ENCODE results near the gene STK11IP. TPM values are rescaled to one million over a fixed set of nuclear protein-coding genes. Genes with fewer than 3 reads are reported as not detected.

STK11IP gene
- total RNA-seq, 2 donors from 2014 or later, result 18.3 to 60.3 TPM

- H3K9me3 ChIP-seq, result no peaks in the 10 kb centered on the region
- no peak overlapping the region for H3K4me3 ChIP-seq
- intact Hi-C loops (cut with DNase I), result loop anchor here (1.0 to 5.0 kb wide), 2 partner anchors 45 to 100 kb away; no protein-coding TSS in a partner anchor
- WGBS, result 12% methylated on average over 20 of the region's 24 CpGs
- TF ChIP-seq, protein P1, sequence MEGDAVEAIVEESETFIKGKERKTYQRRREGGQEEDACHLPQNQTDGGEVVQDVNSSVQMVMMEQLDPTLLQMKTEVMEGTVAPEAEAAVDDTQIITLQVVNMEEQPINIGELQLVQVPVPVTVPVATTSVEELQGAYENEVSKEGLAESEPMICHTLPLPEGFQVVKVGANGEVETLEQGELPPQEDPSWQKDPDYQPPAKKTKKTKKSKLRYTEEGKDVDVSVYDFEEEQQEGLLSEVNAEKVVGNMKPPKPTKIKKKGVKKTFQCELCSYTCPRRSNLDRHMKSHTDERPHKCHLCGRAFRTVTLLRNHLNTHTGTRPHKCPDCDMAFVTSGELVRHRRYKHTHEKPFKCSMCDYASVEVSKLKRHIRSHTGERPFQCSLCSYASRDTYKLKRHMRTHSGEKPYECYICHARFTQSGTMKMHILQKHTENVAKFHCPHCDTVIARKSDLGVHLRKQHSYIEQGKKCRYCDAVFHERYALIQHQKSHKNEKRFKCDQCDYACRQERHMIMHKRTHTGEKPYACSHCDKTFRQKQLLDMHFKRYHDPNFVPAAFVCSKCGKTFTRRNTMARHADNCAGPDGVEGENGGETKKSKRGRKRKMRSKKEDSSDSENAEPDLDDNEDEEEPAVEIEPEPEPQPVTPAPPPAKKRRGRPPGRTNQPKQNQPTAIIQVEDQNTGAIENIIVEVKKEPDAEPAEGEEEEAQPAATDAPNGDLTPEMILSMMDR (IDR thresholded peaks at IDR 0.05), result peak; percentile 90 to 100 (median 96)
- peak; percentile 88 for TF ChIP-seq POLR2AphosphoS5 (IDR thresholded peaks at IDR 0.05)
- TF ChIP-seq POLR2A (IDR thresholded peaks at IDR 0.05), result no peak
- peak; percentile 96 for DNase-seq (ENCODE audit: low spot score)
- no peak overlapping the region for H3K27ac ChIP-seq
- no peaks in the 10 kb centered on the region for H3K36me3 ChIP-seq
- no peaks in the 10 kb centered on the region for H3K27me3 ChIP-seq (replicated peaks; ENCODE audit: insufficient read depth)
- peaks cover 4% of the 10 kb centered on the region for H3K4me1 ChIP-seq (replicated peaks)
These were observed 44.9 kb downstream of the STK11IP start for GRCh38 chr2:219642465-219643083.

- H3K27ac ChIP-seq, result no peak overlapping the region
- H3K4me1 ChIP-seq (replicated peaks), result peaks cover 4% of the 10 kb centered on the region
- intact Hi-C loops (cut with DNase I), result loop anchor here (5.0 kb wide), 1 partner anchor 44 kb away; no protein-coding TSS in a partner anchor
- no peaks in the 10 kb centered on the region for H3K9me3 ChIP-seq
- H3K36me3 ChIP-seq, result no peaks in the 10 kb centered on the region
- no peak for DNase-seq (ENCODE audit: low spot score)
- H3K27me3 ChIP-seq (replicated peaks; ENCODE audit: insufficient read depth), result no peaks in the 10 kb centered on the region
- 91% methylated on average over 7 of the region's 7 CpGs for WGBS
- TF ChIP-seq, protein P1 (IDR thresholded peaks at IDR 0.05), result no peak
- TF ChIP-seq POLR2AphosphoS5 (IDR thresholded peaks at IDR 0.05) (no peak), POLR2A (IDR thresholded peaks at IDR 0.05) (no peak)
- H3K4me3 ChIP-seq, result no peak overlapping the region
These were observed 45.4 kb downstream of the STK11IP start for GRCh38 chr2:219643084-219643473.

- no peak overlapping the region for H3K27ac ChIP-seq
- WGBS, result 91% methylated on average over 14 of the region's 14 CpGs
- no peak for DNase-seq (ENCODE audit: low spot score)
- H3K4me1 ChIP-seq (replicated peaks), result peaks cover 4% of the 10 kb centered on the region
- no peaks in the 10 kb centered on the region for H3K36me3 ChIP-seq
- intact Hi-C loops (cut with DNase I), result loop anchor here (5.0 kb wide), 1 partner anchor 43 kb away; no protein-coding TSS in a partner anchor
- no peaks in the 10 kb centered on the region for H3K9me3 ChIP-seq
- H3K4me3 ChIP-seq, result no peak overlapping the region
- no peak for TF ChIP-seq POLR2AphosphoS5 (IDR thresholded peaks at IDR 0.05)
- no peak for TF ChIP-seq POLR2A (IDR thresholded peaks at IDR 0.05)
- TF ChIP-seq, protein P1 (IDR thresholded peaks at IDR 0.05), result no peak
- H3K27me3 ChIP-seq (replicated peaks; ENCODE audit: insufficient read depth), result no peaks in the 10 kb centered on the region
These were observed 46.2 kb downstream of the STK11IP start for GRCh38 chr2:219643788-219644398.

- 58% methylated on average over 17 of the region's 17 CpGs for WGBS
- Histone ChIP-seq H3K36me3 (no peaks in the 10 kb centered on the region), H3K27ac (no peak overlapping the region), H3K9me3 (no peaks in the 10 kb centered on the region), H3K27me3 (replicated peaks; ENCODE audit: insufficient read depth) (no peaks in the 10 kb centered on the region), H3K4me1 (replicated peaks) (peaks cover 4% of the 10 kb centered on the region), H3K4me3 (no peak overlapping the region)
- intact Hi-C loops (cut with DNase I), result loop anchor here (5.0 kb wide), 2 partner anchors 42 to 488 kb away; no protein-coding TSS in a partner anchor
- TF ChIP-seq POLR2A (IDR thresholded peaks at IDR 0.05), result no peak
- no peak for DNase-seq (ENCODE audit: low spot score)
These were observed 47.3 kb downstream of the STK11IP start for GRCh38 chr2:219644801-219645480.
